Measurements from ENCODE around the gene HTR1A. TPM values are rescaled to one million over a fixed set of nuclear protein-coding genes. Genes with fewer than 3 reads are reported as not detected.

Gene HTR1A
- polyA plus RNA-seq, 1 experiment = not detected

GRCh38 chr5:63916786-63917185 lies 45.5 kb downstream of the HTR1A start:
- DNase-seq (ENCODE audit: low read depth) = no peak
- Histone ChIP-seq H3K36me3 (ENCODE audit: control insufficient read depth, insufficient read depth, low read length) (no peaks in the 10 kb centered on the region), H3K27me3 (ENCODE audit: control insufficient read depth, insufficient read depth, low read length) (no peaks in the 10 kb centered on the region), H3K4me3 (ENCODE audit: low read depth, low read length) (no peak overlapping the region)
- TF ChIP-seq CTCF (IDR thresholded peaks at IDR 0.05; ENCODE audit: insufficient read depth, low read depth, low read length) = no peak
- POLR2A ChIA-PET = no interaction called here
- CTCF ChIA-PET = interaction anchor here (0.9 kb wide), 1 partner anchor 23 kb away, joined by 3 read pairs; no protein-coding TSS in a partner anchor

- Histone ChIP-seq H3K4me3 (ENCODE audit: low read depth, low read length) (no peak overlapping the region), H3K36me3 (ENCODE audit: control insufficient read depth, insufficient read depth, low read length) (no peaks in the 10 kb centered on the region), H3K27me3 (ENCODE audit: control insufficient read depth, insufficient read depth, low read length) (no peaks in the 10 kb centered on the region)
- TF ChIP-seq CTCF (IDR thresholded peaks at IDR 0.05; ENCODE audit: insufficient read depth, low read depth, low read length) = no peak
- ChIA-PET POLR2A (no interaction called here), CTCF (no interaction called here)
- DNase-seq (ENCODE audit: low read depth) = no peak
Measured at GRCh38 chr5:63911871-63912270, 50.4 kb downstream of the HTR1A start.

Other genes with a start within 250 kb of the HTR1A start
- gene RNF180, start 203.4 kb upstream of the HTR1A start, polyA plus RNA-seq (2011; rRNA removed) = 1.0 and 1.8 TPM in 2 replicates

Measured in BJ (cell line).